Measurements from ENCODE around the gene MAP7D3. TPM values are rescaled to one million over a fixed set of nuclear protein-coding genes. Genes with fewer than 3 reads are reported as not detected.

MAP7D3 gene
- total RNA-seq, 1 experiment from 2014 or later: 19.0 TPM

DNA sequence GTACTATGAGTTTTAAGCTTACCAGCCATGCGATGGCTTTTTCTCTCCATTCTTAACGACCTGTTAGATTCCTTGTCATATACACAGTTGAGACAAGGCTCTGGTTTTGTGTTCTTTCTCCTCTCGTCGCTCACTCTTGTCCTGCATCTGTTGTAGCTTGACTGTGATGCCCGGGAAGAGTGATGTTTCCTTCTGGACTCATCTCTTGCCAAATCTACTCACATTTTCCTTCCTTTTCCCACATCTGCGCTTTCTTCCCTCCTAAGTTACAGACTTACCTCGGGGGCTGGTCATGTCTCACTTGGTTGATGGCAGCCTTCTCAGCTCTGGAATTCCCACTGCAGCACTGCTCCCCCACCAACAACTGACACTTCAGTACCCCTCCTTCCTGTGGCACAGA, 4.8 kb upstream of the MAP7D3 start:
- no peaks in the 10 kb centered on the region for H3K9me3 ChIP-seq (ENCODE audit: insufficient read depth, low read depth)
- no peaks in the 10 kb centered on the region for H3F3A ChIP-seq (ENCODE audit: insufficient read depth, low read depth)
- ChIA-PET CTCF (no interaction called here), POLR2A (ENCODE audit: unreplicated experiment) (no interaction called here)
- no peak overlapping the region for H3K4me2 ChIP-seq
- H3K9me2 ChIP-seq (ENCODE audit: insufficient read depth): no peaks in the 10 kb centered on the region
- H4K20me1 ChIP-seq (ENCODE audit: insufficient read depth): no peaks in the 10 kb centered on the region
- DNase-seq: no peak
- intact Hi-C loops (cut with micrococcal nuclease; ENCODE audit: unreplicated experiment): no loop called here
- H3K4me1 ChIP-seq (replicated peaks; ENCODE audit: insufficient read depth): peaks cover 11% of the 10 kb centered on the region
- H3K27me3 ChIP-seq (ENCODE audit: insufficient read depth, low read depth): no peaks in the 10 kb centered on the region
- H3K79me2 ChIP-seq (ENCODE audit: low read depth): no peaks in the 10 kb centered on the region
- no peak overlapping the region for H3K27ac ChIP-seq
- no peak for TF ChIP-seq EZH2 (IDR thresholded peaks at IDR 0.05; ENCODE audit: low read depth)
- TF ChIP-seq, protein P1, sequence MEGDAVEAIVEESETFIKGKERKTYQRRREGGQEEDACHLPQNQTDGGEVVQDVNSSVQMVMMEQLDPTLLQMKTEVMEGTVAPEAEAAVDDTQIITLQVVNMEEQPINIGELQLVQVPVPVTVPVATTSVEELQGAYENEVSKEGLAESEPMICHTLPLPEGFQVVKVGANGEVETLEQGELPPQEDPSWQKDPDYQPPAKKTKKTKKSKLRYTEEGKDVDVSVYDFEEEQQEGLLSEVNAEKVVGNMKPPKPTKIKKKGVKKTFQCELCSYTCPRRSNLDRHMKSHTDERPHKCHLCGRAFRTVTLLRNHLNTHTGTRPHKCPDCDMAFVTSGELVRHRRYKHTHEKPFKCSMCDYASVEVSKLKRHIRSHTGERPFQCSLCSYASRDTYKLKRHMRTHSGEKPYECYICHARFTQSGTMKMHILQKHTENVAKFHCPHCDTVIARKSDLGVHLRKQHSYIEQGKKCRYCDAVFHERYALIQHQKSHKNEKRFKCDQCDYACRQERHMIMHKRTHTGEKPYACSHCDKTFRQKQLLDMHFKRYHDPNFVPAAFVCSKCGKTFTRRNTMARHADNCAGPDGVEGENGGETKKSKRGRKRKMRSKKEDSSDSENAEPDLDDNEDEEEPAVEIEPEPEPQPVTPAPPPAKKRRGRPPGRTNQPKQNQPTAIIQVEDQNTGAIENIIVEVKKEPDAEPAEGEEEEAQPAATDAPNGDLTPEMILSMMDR (conservative IDR thresholded peaks at IDR 0.05): no peak
- H3K4me3 ChIP-seq: no peak overlapping the region
- H3K36me3 ChIP-seq (ENCODE audit: low read depth): no peaks in the 10 kb centered on the region
- BruUV-seq (replicated peaks): no TSS peak
- H2AFZ ChIP-seq: no peak overlapping the region

DNA sequence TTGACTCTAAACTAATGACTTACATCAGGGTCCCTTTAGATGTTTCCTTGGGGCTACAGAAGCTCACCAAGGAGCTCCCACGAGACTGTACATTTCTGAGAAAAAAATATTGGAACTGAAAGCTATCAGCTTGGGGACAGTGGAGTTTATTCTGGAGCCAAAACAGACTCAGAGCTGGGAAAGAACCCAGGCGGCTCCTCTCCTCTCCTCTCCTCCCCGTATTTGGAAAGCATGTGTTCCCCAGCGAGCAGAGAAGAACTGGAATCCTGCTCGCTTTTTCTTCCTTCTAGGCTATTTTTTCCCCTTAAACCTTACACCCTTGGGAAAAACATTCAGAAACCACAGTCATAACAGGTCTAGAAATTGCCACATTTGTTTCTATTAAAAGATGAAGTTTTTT, 4.3 kb upstream of the MAP7D3 start:
- no peak overlapping the region for H2AFZ ChIP-seq
- H3K9me2 ChIP-seq (ENCODE audit: insufficient read depth): no peaks in the 10 kb centered on the region
- no peak for TF ChIP-seq EZH2 (IDR thresholded peaks at IDR 0.05; ENCODE audit: low read depth)
- TF ChIP-seq, protein P1 (conservative IDR thresholded peaks at IDR 0.05): no peak
- no peak overlapping the region for H3K4me2 ChIP-seq
- no peaks in the 10 kb centered on the region for H3K27me3 ChIP-seq (ENCODE audit: insufficient read depth, low read depth)
- POLR2A ChIA-PET (ENCODE audit: unreplicated experiment): no interaction called here
- H3K79me2 ChIP-seq (ENCODE audit: low read depth): no peaks in the 10 kb centered on the region
- H3K27ac ChIP-seq: no peak overlapping the region
- DNase-seq: no peak
- intact Hi-C loops (cut with micrococcal nuclease; ENCODE audit: unreplicated experiment): no loop called here
- H3F3A ChIP-seq (ENCODE audit: insufficient read depth, low read depth): no peaks in the 10 kb centered on the region
- BruUV-seq (replicated peaks): no TSS peak
- no peaks in the 10 kb centered on the region for H3K9me3 ChIP-seq (ENCODE audit: insufficient read depth, low read depth)
- H3K36me3 ChIP-seq (ENCODE audit: low read depth): no peaks in the 10 kb centered on the region
- H3K4me1 ChIP-seq (replicated peaks; ENCODE audit: insufficient read depth): peaks cover 6% of the 10 kb centered on the region; the same call in 1 of the 2 replicates
- CTCF ChIA-PET: no interaction called here
- H3K4me3 ChIP-seq: no peak overlapping the region
- H4K20me1 ChIP-seq (ENCODE audit: insufficient read depth): no peaks in the 10 kb centered on the region

GRCh38 chrX:136250191-136251040, 784 bp downstream of the MAP7D3 start:
- 0 out of 2 replicates have a peak, but pooled peaks cover under 1% of the 10 kb centered on the region for H3K36me3 ChIP-seq (ENCODE audit: low read depth)
- intact Hi-C loops (cut with micrococcal nuclease; ENCODE audit: unreplicated experiment): loop anchor here (2.0 kb wide), 1 partner anchor 246 kb away; the partner anchor contains the start of gene HTATSF1
- no peaks in the 10 kb centered on the region for H4K20me1 ChIP-seq (ENCODE audit: insufficient read depth)
- peak overlapping the region; percentile 76 for H3K4me3 ChIP-seq
- peak overlapping the region; percentile 94 for H2AFZ ChIP-seq
- TF ChIP-seq EZH2 (IDR thresholded peaks at IDR 0.05; ENCODE audit: low read depth): no peak
- TF ChIP-seq, protein P1 (conservative IDR thresholded peaks at IDR 0.05): no peak
- TSS peak; percentile 53 for BruUV-seq (replicated peaks)
- H3K79me2 ChIP-seq (ENCODE audit: low read depth): peaks cover 19% of the 10 kb centered on the region
- H3K4me1 ChIP-seq (replicated peaks; ENCODE audit: insufficient read depth): peaks cover 17% of the 10 kb centered on the region
- CTCF ChIA-PET: interaction anchor here (0.7 kb wide), 1 partner anchor 104 kb away, joined by 3 read pairs; no protein-coding TSS in a partner anchor
- DNase-seq: peak in 1 of 2 experiments; percentile 12
- POLR2A ChIA-PET (ENCODE audit: unreplicated experiment): no interaction called here
- no peaks in the 10 kb centered on the region for H3K9me2 ChIP-seq (ENCODE audit: insufficient read depth)
- peak overlapping the region; percentile 83 for H3K4me2 ChIP-seq
- no peak overlapping the region for H3K27ac ChIP-seq
- no peaks in the 10 kb centered on the region for H3K27me3 ChIP-seq (ENCODE audit: insufficient read depth, low read depth)
- no peaks in the 10 kb centered on the region for H3F3A ChIP-seq (ENCODE audit: insufficient read depth, low read depth)
- H3K9me3 ChIP-seq (ENCODE audit: insufficient read depth, low read depth): no peaks in the 10 kb centered on the region
